ENCODE data around the gene NUBP2.

NUBP2 gene

GRCh38 chr16:1746693-1747195 is 36.0 kb upstream of the NUBP2 start:
- Mint-ChIP-seq H3K4me1 (no peaks in the 10 kb centered on the region), H3K27me3 (ENCODE audit: low read depth) (no peaks in the 10 kb centered on the region), H3K36me3 (ENCODE audit: low read depth) (peaks cover 14% of the 10 kb centered on the region), H3K9me3 (no peaks in the 10 kb centered on the region), H3K4me3 (no peak overlapping the region), H3K27ac (no peak overlapping the region)
- no peak for TF ChIP-seq CTCF (IDR thresholded peaks at IDR 0.05; ENCODE audit: unreplicated experiment in 3 of 3)

- no peaks in the 10 kb centered on the region for H3K9me3 Mint-ChIP-seq
These were observed 34.8 kb upstream of the NUBP2 start for GRCh38 chr16:1747934-1748333.

GRCh38 chr16:1749152-1750117 is 33.3 kb upstream of the NUBP2 start:
- Mint-ChIP-seq H3K9me3 (no peaks in the 10 kb centered on the region), H3K4me3 (no peak overlapping the region), H3K36me3 (ENCODE audit: low read depth) (peaks cover 23% of the 10 kb centered on the region), H3K27me3 (ENCODE audit: low read depth) (no peaks in the 10 kb centered on the region), H3K4me1 (no peaks in the 10 kb centered on the region), H3K27ac (no peak overlapping the region)
- TF ChIP-seq CTCF (IDR thresholded peaks at IDR 0.05; ENCODE audit: unreplicated experiment in 3 of 3): no peak

More at GRCh38 chr16:1747934-1748333, 34.8 kb upstream of the NUBP2 start:
- no peak for TF ChIP-seq CTCF (IDR thresholded peaks at IDR 0.05; ENCODE audit: unreplicated experiment in 3 of 3)
- H3K36me3 Mint-ChIP-seq (ENCODE audit: low read depth): peaks cover 22% of the 10 kb centered on the region
- H3K4me1 Mint-ChIP-seq: no peaks in the 10 kb centered on the region
- no peaks in the 10 kb centered on the region for H3K27me3 Mint-ChIP-seq (ENCODE audit: low read depth)
- H3K27ac Mint-ChIP-seq: no peak overlapping the region
- no peak overlapping the region for H3K4me3 Mint-ChIP-seq

- H3K9me3 Mint-ChIP-seq: no peaks in the 10 kb centered on the region
- no peak overlapping the region for H3K27ac Mint-ChIP-seq
- H3K27me3 Mint-ChIP-seq (ENCODE audit: low read depth): no peaks in the 10 kb centered on the region
- H3K4me1 Mint-ChIP-seq: no peaks in the 10 kb centered on the region
- H3K36me3 Mint-ChIP-seq (ENCODE audit: low read depth): peaks cover 28% of the 10 kb centered on the region
- H3K4me3 Mint-ChIP-seq: no peak overlapping the region
- TF ChIP-seq CTCF (IDR thresholded peaks at IDR 0.05; ENCODE audit: unreplicated experiment in 3 of 3): no peak
These were observed 30.8 kb upstream of the NUBP2 start for GRCh38 chr16:1751946-1752345.

GRCh38 chr16:1752853-1753252 is 29.9 kb upstream of the NUBP2 start:
- H3K4me1 Mint-ChIP-seq: no peaks in the 10 kb centered on the region
- no peaks in the 10 kb centered on the region for H3K9me3 Mint-ChIP-seq
- no peak overlapping the region for H3K27ac Mint-ChIP-seq
- TF ChIP-seq CTCF (IDR thresholded peaks at IDR 0.05; ENCODE audit: unreplicated experiment in 3 of 3): no peak
- H3K36me3 Mint-ChIP-seq (ENCODE audit: low read depth): peaks cover 24% of the 10 kb centered on the region
- H3K27me3 Mint-ChIP-seq (ENCODE audit: low read depth): no peaks in the 10 kb centered on the region
- no peak overlapping the region for H3K4me3 Mint-ChIP-seq

Data from nephron (organoid).